ENCODE measurements around the gene CCL16.
"Not testable (repeated sequence)": the region's sequence is repeated elsewhere in the genome, so short reads cannot be mapped to it uniquely, and the experiment has no call there.

CCL16 gene

GRCh38 chr17:35944151-35944550, 37.1 kb downstream of the CCL16 start:
- no peak overlapping the region for H3K4me3 ChIP-seq (ENCODE audit: low read depth, low read length)
- no peak for DNase-seq (ENCODE audit: low read depth, low spot score)
- in situ Hi-C loops (cut with HindIII; ENCODE audit: low sequenced_read_pairs) = no loop called here
- no peak for TF ChIP-seq CTCF (IDR thresholded peaks at IDR 0.05; ENCODE audit: low read depth, low read length)

- in situ Hi-C loops (cut with HindIII; ENCODE audit: low sequenced_read_pairs) = no loop called here
- no peak for TF ChIP-seq CTCF (IDR thresholded peaks at IDR 0.05; ENCODE audit: low read depth, low read length)
- H3K4me3 ChIP-seq (ENCODE audit: low read depth, low read length) = no peak within 1 kb of the TSS
- no peak for DNase-seq (ENCODE audit: low read depth, low spot score)
Observed at GRCh38 chr17:35943537-35943936, 37.8 kb downstream of the CCL16 start, which contains the start of gene LYZL6. LYZL6 (minus strand) TSS chr17:35943713; CDS start chr17:35939356, 4,357 bp downstream.

DNA sequence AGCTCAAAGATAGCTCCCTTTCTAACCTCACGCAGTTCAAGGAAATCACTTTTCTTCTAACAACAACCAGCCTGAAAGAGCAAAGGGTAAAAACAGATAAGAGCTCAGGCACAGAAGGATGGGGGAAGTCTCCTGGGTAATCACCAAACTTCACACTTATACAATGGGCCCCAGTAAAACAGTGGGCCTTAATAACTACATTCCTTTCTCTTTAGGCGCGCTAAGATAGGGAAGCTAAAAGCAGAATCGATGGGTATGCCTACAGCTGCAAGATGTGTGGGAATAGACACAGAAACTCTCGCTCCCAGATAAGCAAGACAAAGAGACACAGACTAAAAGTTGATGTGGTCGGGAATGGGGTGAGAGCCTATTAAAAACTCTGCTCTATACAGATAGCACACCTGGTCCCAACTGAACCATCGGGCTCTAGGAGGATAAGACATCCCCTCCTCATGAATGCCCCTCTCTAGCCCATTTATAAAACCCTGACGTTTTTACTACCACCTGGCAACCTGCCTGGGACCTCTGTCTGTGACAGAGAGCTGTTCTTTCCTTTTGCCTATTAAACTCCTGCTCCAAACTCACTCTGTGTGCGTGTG, 38.6 kb downstream of the CCL16 start:
- no peak overlapping the region for H3K4me3 ChIP-seq (ENCODE audit: low read depth, low read length)
- DNase-seq (ENCODE audit: low read depth, low spot score) = no peak
- in situ Hi-C loops (cut with HindIII; ENCODE audit: low sequenced_read_pairs) = no loop called here
- no peak for TF ChIP-seq CTCF (IDR thresholded peaks at IDR 0.05; ENCODE audit: low read depth, low read length)

- DNase-seq (ENCODE audit: low read depth, low spot score); in situ Hi-C loops (cut with HindIII; ENCODE audit: low sequenced_read_pairs); H3K4me3 ChIP-seq (ENCODE audit: low read depth, low read length): not testable (repeated sequence)
Observed at GRCh38 chr17:35938492-35938891, 42.8 kb downstream of the CCL16 start.

DNA sequence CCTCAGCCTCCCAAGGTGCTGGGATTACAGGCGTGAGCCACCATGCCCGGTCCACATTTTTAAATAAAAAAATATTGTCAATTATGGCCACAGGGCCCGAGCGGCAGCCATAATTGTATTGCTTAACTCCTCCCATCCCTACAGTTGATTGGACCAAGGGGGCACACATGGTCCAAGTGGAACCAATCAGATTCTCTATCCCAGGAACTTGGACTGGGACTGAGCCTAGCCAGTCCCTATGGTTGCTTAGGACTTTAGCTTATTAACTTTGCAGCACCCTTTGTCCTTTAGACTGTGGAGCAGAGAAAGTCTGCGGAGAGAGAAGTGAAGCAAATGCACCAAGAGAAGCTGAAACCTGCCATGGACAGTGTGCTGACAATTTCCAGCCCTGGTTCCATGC, 45.2 kb downstream of the CCL16 start:
- in situ Hi-C loops (cut with HindIII; ENCODE audit: low sequenced_read_pairs) = no loop called here
- TF ChIP-seq CTCF (IDR thresholded peaks at IDR 0.05; ENCODE audit: low read depth, low read length) = no peak
- H3K4me3 ChIP-seq (ENCODE audit: low read depth, low read length) = no peak overlapping the region
- DNase-seq (ENCODE audit: low read depth, low spot score) = no peak

- H3K4me3 ChIP-seq (ENCODE audit: low read depth, low read length) = no peak overlapping the region
- no peak for DNase-seq (ENCODE audit: low read depth, low spot score)
- in situ Hi-C loops (cut with HindIII; ENCODE audit: low sequenced_read_pairs) = no loop called here
- no peak for TF ChIP-seq CTCF (IDR thresholded peaks at IDR 0.05; ENCODE audit: low read depth, low read length)
Observed at GRCh38 chr17:35934760-35935159, 46.5 kb downstream of the CCL16 start.

- DNase-seq (ENCODE audit: low read depth, low spot score) = no peak
- no peak overlapping the region for H3K4me3 ChIP-seq (ENCODE audit: low read depth, low read length)
- TF ChIP-seq CTCF (IDR thresholded peaks at IDR 0.05; ENCODE audit: low read depth, low read length) = no peak
- in situ Hi-C loops (cut with HindIII; ENCODE audit: low sequenced_read_pairs) = no loop called here
Observed at GRCh38 chr17:35932586-35932985, 48.7 kb downstream of the CCL16 start.

Data from astrocyte of the spinal cord (primary cell).